H9 (cell line): Measurements from ENCODE around the gene PCDHGB1. TPM values are rescaled to one million over a fixed set of nuclear protein-coding genes. Genes with fewer than 3 reads are reported as not detected.

Source experiments
- DNase-seq: peaks from one replicate; pipeline ENCODE4 v3.0.0-alpha.2; 2017
- H2AFZ ChIP-seq: one replicate; pipeline ENCODE4 v1.6.1; 2013; ENCODE audit warnings: mild to moderate bottlenecking, low read length, control low read depth, moderate library complexity
- H2AK5ac ChIP-seq: 2 replicates; pipeline ENCODE4 v1.6.1; 2013; ENCODE audit warnings: low read length, control low read depth, mixed read lengths; ENCODE audit not compliant: insufficient read length
- H2BK120ac ChIP-seq: one replicate; pipeline ENCODE4 v1.6.1; 2013; ENCODE audit warnings: low read depth, mild to moderate bottlenecking, low read length, control low read depth, inconsistent platforms; ENCODE audit not compliant: poor library complexity, severe bottlenecking
- H2BK12ac ChIP-seq: 2 replicates; pipeline ENCODE4 v1.6.1; 2013; ENCODE audit warnings: low read length, control low read depth, mixed read lengths, low read depth; ENCODE audit not compliant: insufficient read length
- H2BK15ac ChIP-seq: 2 replicates; pipeline ENCODE4 v1.6.1; 2013; ENCODE audit warnings: low read depth, low read length, control low read depth
- H2BK20ac ChIP-seq: one replicate; pipeline ENCODE4 v1.6.1; 2013; ENCODE audit warnings: low read depth, mild to moderate bottlenecking, low read length, control low read depth, inconsistent platforms; ENCODE audit not compliant: poor library complexity, severe bottlenecking
- H2BK5ac ChIP-seq: 2 replicates; pipeline ENCODE4 v1.6.1; 2013; ENCODE audit warnings: low read length, control low read depth, mixed read lengths; ENCODE audit not compliant: insufficient read length
- H3K14ac ChIP-seq: 2 replicates; pipeline ENCODE4 v1.6.1; 2013; ENCODE audit warnings: low read length, control low read depth; ENCODE audit not compliant: insufficient read depth
- H3K18ac ChIP-seq: 2 replicates; pipeline ENCODE4 v1.6.1; 2013; ENCODE audit warnings: low read depth, mild to moderate bottlenecking, mixed read lengths, low read length, control low read depth; ENCODE audit not compliant: insufficient read length
- H3K23ac ChIP-seq: 2 replicates; pipeline ENCODE4 v1.6.1; 2013; ENCODE audit warnings: low read length, control low read depth, mixed read lengths, low read depth; ENCODE audit not compliant: insufficient read length
- H3K23me2 ChIP-seq: 2 replicates; pipeline ENCODE4 v1.6.1; 2013; ENCODE audit warnings: low read depth, mild to moderate bottlenecking, mixed read lengths, low read length, control low read depth; ENCODE audit not compliant: insufficient read length, poor library complexity, severe bottlenecking
- H3K27ac ChIP-seq: 2 replicates; pipeline ENCODE4 v1.5.1; 2013; ENCODE audit warnings: low read length, control low read depth, mixed read lengths, low read depth; ENCODE audit not compliant: insufficient read length
- H3K27me3 ChIP-seq: 2 replicates; pipeline ENCODE4 v1.6.1; 2013; ENCODE audit warnings: low read length, control low read depth, inconsistent platforms; ENCODE audit not compliant: insufficient read depth
- H3K4ac ChIP-seq: 2 replicates; pipeline ENCODE4 v1.6.1; 2013; ENCODE audit warnings: low read depth, mild to moderate bottlenecking, control low read depth, inconsistent platforms, low read length, moderate library complexity
- H3K4me1 ChIP-seq: 2 replicates; pipeline ENCODE4 v1.6.1; 2013; ENCODE audit warnings: low read length, control low read depth, inconsistent platforms; ENCODE audit not compliant: insufficient read depth
- H3K4me2 ChIP-seq: 2 replicates; pipeline ENCODE4 v1.6.1; 2013; ENCODE audit warnings: low read length, control low read depth, mixed read lengths; ENCODE audit not compliant: insufficient read length, insufficient read depth
- H3K56ac ChIP-seq: 2 replicates; pipeline ENCODE4 v1.6.1; 2013; ENCODE audit warnings: low read depth, mild to moderate bottlenecking, mixed read lengths, low read length, control low read depth; ENCODE audit not compliant: insufficient read length
- H3K79me1 ChIP-seq: 2 replicates; pipeline ENCODE4 v1.6.1; 2013; ENCODE audit warnings: low read depth, mild to moderate bottlenecking, moderate library complexity, low read length, control low read depth, inconsistent platforms; ENCODE audit not compliant: insufficient read depth, poor library complexity, severe bottlenecking
- H3K79me2 ChIP-seq: 2 replicates; pipeline ENCODE4 v1.6.1; 2013; ENCODE audit warnings: low read length, control low read depth, inconsistent platforms; ENCODE audit not compliant: insufficient read depth
- H3K9ac ChIP-seq: 2 replicates; pipeline ENCODE4 v1.6.1; 2013; ENCODE audit warnings: low read length, control low read depth, mixed read lengths; ENCODE audit not compliant: insufficient read length; ENCODE audit errors: extremely low read depth
- H3K9me3 ChIP-seq: one replicate; pipeline ENCODE4 v1.6.1; 2013; ENCODE audit warnings: low read depth, low read length, inconsistent platforms; ENCODE audit not compliant: control insufficient read depth
- H3T11ph ChIP-seq: one replicate; pipeline ENCODE4 v1.6.1; 2013; ENCODE audit warnings: mild to moderate bottlenecking, low read length, control low read depth, inconsistent platforms
- H4K20me1 ChIP-seq: one replicate; pipeline ENCODE4 v1.6.1; 2013; ENCODE audit not compliant: control insufficient read depth, insufficient read length, insufficient read depth
- H4K5ac ChIP-seq: 2 replicates; pipeline ENCODE4 v1.6.1; 2013; ENCODE audit warnings: low read depth, mild to moderate bottlenecking, mixed read lengths, low read length, control low read depth; ENCODE audit not compliant: insufficient read length
- H4K8ac ChIP-seq: replicated peaks from 2 replicates; pipeline ENCODE4 v1.6.1; 2013; ENCODE audit warnings: low read length, control low read depth, mixed read lengths, low read depth; ENCODE audit not compliant: insufficient read length
- H4K91ac ChIP-seq: 2 replicates; pipeline ENCODE4 v1.6.1; 2013; ENCODE audit warnings: low read depth, mild to moderate bottlenecking, moderate library complexity, mixed read lengths, low read length, control low read depth; ENCODE audit not compliant: insufficient read length
- H3K27ac Mint-ChIP-seq, 3 experiments: 2 replicates in 2 of 3; 3 replicates in 1 of 3; pipeline ENCODE4 v1.8.0; 2020 to 2021; ENCODE audit warnings: mixed read lengths in 3 of 3, mild to moderate bottlenecking in 1 of 3, moderate library complexity in 1 of 3
- H3K27me3 Mint-ChIP-seq: 2 replicates; pipeline ENCODE4 v1.8.0; 2021; ENCODE audit warnings: low read depth, mild to moderate bottlenecking, moderate library complexity, mixed read lengths
- H3K36me3 Mint-ChIP-seq, 3 experiments: 2 replicates in 2 of 3; 3 replicates in 1 of 3; pipeline ENCODE4 v1.8.0; 2020 to 2021; ENCODE audit warnings: low read depth in 3 of 3, mixed read lengths in 3 of 3; ENCODE audit not compliant: insufficient read depth in 1 of 3
- H3K4me1 Mint-ChIP-seq, 2 experiments: 2 replicates each; pipeline ENCODE4 v1.8.0; 2020; ENCODE audit warnings: mixed read lengths in 2 of 2
- H3K4me3 Mint-ChIP-seq, 2 experiments: 2 replicates in 1 of 2; 3 replicates in 1 of 2; pipeline ENCODE4 v1.8.0; 2020 to 2021; ENCODE audit warnings: mild to moderate bottlenecking in 2 of 2, mixed read lengths in 2 of 2, moderate library complexity in 1 of 2
- H3K9me3 Mint-ChIP-seq, 2 experiments: 2 replicates in 1 of 2; 3 replicates in 1 of 2; pipeline ENCODE4 v1.8.0; 2020; ENCODE audit warnings: mild to moderate bottlenecking in 2 of 2, mixed read lengths in 2 of 2, moderate library complexity in 1 of 2
- CTCF ChIP-seq: fragments of 200-600 bp; sonication (generic); conservative IDR thresholded peaks from 3 replicates; pipeline ENCODE4 v1.8.0; 2021; ENCODE audit warnings: antibody characterized with exemption, mild to moderate bottlenecking
- WGBS: extraction: QIAGEN DNeasy Blood & Tissue Kit; methylation state at CpG from one replicate; pipeline ENCODE4 v1.1.7; 2013; ENCODE audit warnings: missing lambda C conversion rate, low lambda C conversion rate, mixed read lengths; ENCODE audit not compliant: insufficient read length; ENCODE audit errors: extremely low coverage; 5-methylcytosine and 5-hydroxymethylcytosine counted together
- total RNA-seq: library from RNA; stranded (reverse); gene quantifications from 2 replicates; pipeline ENCODE4 v1.2.1, GENCODE V29; 2021

PCDHGB1 gene
- total RNA-seq, 1 experiment from 2014 or later = 5.0 TPM

DNA sequence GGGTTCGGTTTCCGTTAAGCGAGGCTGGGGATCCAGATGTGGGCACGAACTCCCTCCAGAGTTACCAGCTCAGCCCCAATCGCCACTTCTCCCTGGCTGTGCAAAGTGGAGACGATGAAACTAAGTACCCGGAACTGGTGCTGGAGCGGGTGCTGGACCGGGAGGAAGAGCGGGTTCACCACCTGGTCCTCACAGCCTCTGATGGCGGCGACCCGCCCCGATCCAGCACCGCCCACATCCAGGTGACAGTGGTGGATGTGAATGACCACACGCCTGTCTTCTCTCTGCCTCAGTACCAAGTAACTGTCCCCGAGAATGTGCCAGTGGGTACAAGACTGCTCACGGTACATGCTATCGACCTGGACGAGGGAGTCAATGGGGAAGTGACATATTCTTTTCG is 33.4 kb downstream of the PCDHGB1 start:
- Histone ChIP-seq H3K18ac (no peak overlapping the region), H3K9ac (no peak overlapping the region), H3T11ph (no peak overlapping the region), H3K79me1 (no peaks in the 10 kb centered on the region), H2AFZ (no peak overlapping the region), H2BK20ac (no peak overlapping the region), H3K14ac (no peak overlapping the region), H3K4me1 (0 out of 2 replicates have a peak, but pooled peaks cover under 1% of the 10 kb centered on the region), H4K20me1 (no peaks in the 10 kb centered on the region), H2BK12ac (no peak overlapping the region), H2BK120ac (no peak overlapping the region), H3K56ac (no peak overlapping the region), H3K27me3 (no peaks in the 10 kb centered on the region), H3K27ac (no peak overlapping the region), H4K8ac (no peak overlapping the region), H3K9me3 (peaks cover 25% of the 10 kb centered on the region), H3K79me2 (no peaks in the 10 kb centered on the region), H3K4ac (no peak overlapping the region), H3K4me2 (no peak overlapping the region), H4K91ac (no peak overlapping the region), H3K23me2 (no peaks in the 10 kb centered on the region), H3K23ac (no peak overlapping the region), H2BK15ac (no peak overlapping the region), H2AK5ac (no peak overlapping the region), H2BK5ac (no peak overlapping the region), H4K5ac (no peak overlapping the region)
- DNase-seq = no peak
- Mint-ChIP-seq H3K4me1 (no peaks in the 10 kb centered on the region), H3K27me3 (peaks cover 7% of the 10 kb centered on the region; the same call in 1 of the 2 replicates), H3K36me3 (peaks cover 12 to 38% (median 26%) of the 10 kb centered on the region in 3 experiments; a peak in 6 of 7 replicates), H3K4me3 (no peak overlapping the region), H3K9me3 (peaks cover 66 to 69% of the 10 kb centered on the region in 2 experiments), H3K27ac (no peak overlapping the region)
- no CpG with 5 or more reads among the region's 21 CpGs for WGBS
- TF ChIP-seq CTCF = no peak
